Measurements from ENCODE around the gene SLAMF9.

The SLAMF9 gene

GRCh38 chr1:159953536-159954515 lies at the start of gene SLAMF9:
TSS of gene SLAMF9 (minus strand) at chr1:159954237. CDS start at chr1:159954137, 100 bp downstream.
- in situ Hi-C loops (cut with HindIII; ENCODE audit: low sequenced_read_pairs): no loop called here

GRCh38 chr1:160001440-160001839 lies 47.4 kb upstream of the SLAMF9 start:
- in situ Hi-C loops (cut with HindIII; ENCODE audit: low sequenced_read_pairs): loop anchor here (25.0 kb wide), 1 partner anchor 214 kb away; the partner anchor contains the start of gene DUSP23

- in situ Hi-C loops (cut with HindIII; ENCODE audit: low sequenced_read_pairs): no loop called here
These were observed 45.2 kb upstream of the SLAMF9 start for GRCh38 chr1:159999204-159999603.

DNA sequence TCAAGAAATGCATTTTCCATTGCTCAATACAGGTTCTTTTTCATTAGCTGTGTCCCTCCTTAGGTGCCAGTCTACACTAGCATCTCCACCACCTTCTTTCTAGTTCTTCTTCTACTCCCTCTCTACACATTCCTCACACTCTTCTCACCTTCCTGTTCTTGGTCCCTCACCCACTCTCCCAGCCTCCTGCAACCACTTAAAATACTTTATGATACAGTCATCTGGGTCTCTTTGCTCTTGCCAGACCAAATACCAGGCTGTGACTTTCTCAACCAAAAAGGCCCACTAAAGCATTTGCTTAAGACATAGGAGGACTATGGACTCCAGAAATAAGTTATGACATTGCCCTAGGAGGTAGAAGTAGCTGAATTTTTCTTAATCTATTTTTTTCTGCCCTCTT lies 42.6 kb upstream of the SLAMF9 start:
- in situ Hi-C loops (cut with HindIII; ENCODE audit: low sequenced_read_pairs): no loop called here

GRCh38 chr1:159994896-159995295 lies 40.9 kb upstream of the SLAMF9 start:
- in situ Hi-C loops (cut with HindIII; ENCODE audit: low sequenced_read_pairs): no loop called here

GRCh38 chr1:159993911-159994310 lies 39.9 kb upstream of the SLAMF9 start:
- in situ Hi-C loops (cut with HindIII; ENCODE audit: low sequenced_read_pairs): no loop called here

DNA sequence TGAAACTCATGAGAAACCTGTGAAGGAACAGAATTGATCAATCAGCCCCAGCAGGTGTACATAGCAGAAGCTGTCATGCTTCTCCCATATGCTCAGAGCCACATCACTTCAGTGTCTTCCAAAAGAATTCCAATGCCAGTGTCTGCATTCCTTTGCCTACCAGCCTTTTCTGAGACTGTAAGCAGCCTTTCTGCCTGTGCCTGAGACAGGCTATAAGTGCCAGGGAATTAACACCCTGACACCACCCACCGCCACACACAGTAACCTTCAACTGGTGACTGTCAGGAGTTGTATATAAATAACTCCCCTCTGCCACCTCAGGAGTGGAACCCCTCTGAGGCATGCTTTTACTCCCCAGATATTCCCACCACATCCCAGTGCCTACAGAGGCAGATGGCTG lies 38.1 kb upstream of the SLAMF9 start:
- in situ Hi-C loops (cut with HindIII; ENCODE audit: low sequenced_read_pairs): no loop called here

DNA sequence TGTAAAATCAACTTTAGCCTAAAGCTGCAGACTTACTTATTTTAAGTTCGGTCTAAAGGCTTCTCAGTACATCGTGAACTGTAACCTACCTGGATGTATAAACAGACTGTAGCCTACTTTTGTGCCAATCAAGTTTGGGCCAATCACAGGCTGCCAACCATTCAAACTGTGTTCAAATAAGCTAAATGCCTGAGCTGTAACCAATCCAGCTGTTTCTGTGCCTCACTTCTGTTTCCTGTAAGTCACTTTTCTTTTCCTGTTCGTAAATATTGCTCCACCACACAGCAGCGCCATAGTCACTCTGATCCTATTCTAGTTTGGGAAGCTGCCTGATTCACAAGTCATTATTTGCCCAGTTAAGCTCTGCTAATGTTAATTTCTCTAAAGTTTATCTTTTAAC lies 37.5 kb upstream of the SLAMF9 start:
- in situ Hi-C loops (cut with HindIII; ENCODE audit: low sequenced_read_pairs): no loop called here

DNA sequence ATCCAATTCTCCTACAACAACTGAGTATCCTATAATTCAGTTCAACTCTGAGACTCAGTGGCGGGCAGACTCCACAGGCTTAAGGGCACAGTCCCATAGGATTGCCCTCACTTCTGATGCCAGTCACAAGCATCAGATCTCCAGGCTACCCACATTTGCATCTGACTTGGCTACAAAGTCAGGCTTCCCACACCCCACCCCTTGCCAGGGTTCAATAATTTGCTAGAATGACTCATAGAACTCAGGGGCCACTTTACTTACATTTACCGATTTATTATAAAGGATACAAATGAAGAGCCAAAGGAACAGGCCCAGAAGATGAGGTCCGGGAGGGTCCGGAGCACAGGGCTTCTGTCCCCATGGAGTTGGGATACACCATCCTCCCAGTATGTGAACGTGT lies 36.0 kb upstream of the SLAMF9 start:
- in situ Hi-C loops (cut with HindIII; ENCODE audit: low sequenced_read_pairs): no loop called here

DNA sequence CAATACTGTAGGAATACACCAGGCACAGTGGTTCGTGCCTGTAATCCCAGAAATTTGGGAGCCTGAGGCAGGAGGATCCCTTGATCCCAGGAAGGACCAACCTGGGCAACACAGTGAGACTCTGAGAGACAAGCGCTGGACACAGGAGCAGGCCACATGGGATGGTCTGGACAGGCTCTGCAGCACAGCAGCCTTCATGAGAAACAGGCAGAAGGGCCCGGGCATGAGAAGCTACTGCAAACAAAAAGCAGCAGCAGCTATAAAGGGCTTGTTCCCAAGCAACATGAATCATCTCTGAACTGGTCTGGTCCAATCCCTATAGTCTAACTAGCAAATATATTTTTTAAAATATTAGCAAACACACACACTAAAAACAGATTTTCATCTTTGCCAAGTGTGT lies 35.5 kb upstream of the SLAMF9 start:
- in situ Hi-C loops (cut with HindIII; ENCODE audit: low sequenced_read_pairs): no loop called here

- in situ Hi-C loops (cut with HindIII; ENCODE audit: low sequenced_read_pairs): no loop called here
These were observed 34.0 kb upstream of the SLAMF9 start for GRCh38 chr1:159988006-159988405.

- in situ Hi-C loops (cut with HindIII; ENCODE audit: low sequenced_read_pairs): no loop called here
These were observed 33.1 kb upstream of the SLAMF9 start for GRCh38 chr1:159987186-159987585.

GRCh38 chr1:159986531-159986930 lies 32.5 kb upstream of the SLAMF9 start:
- in situ Hi-C loops (cut with HindIII; ENCODE audit: low sequenced_read_pairs): no loop called here

DNA sequence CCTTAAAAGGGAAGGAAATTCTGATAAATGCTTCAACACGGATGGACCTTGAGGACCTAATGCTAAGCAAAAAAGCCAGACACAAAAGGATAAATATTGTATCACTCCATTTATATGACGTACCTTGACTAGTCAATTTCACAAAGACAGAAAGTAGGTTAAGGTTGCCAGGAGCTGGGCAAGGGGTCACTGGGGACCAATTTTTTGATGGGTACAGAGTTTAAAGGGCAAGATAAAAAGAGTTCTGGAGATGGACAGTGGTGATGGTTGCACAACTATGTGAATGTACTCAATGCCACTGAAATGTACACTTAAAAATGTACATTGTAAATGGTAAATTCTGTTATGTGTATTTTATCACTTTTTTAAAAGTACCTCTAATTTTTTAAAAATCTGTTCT lies 32.1 kb upstream of the SLAMF9 start:
- in situ Hi-C loops (cut with HindIII; ENCODE audit: low sequenced_read_pairs): no loop called here

- in situ Hi-C loops (cut with HindIII; ENCODE audit: low sequenced_read_pairs): no loop called here
These were observed 31.4 kb upstream of the SLAMF9 start for GRCh38 chr1:159985473-159985872.

DNA sequence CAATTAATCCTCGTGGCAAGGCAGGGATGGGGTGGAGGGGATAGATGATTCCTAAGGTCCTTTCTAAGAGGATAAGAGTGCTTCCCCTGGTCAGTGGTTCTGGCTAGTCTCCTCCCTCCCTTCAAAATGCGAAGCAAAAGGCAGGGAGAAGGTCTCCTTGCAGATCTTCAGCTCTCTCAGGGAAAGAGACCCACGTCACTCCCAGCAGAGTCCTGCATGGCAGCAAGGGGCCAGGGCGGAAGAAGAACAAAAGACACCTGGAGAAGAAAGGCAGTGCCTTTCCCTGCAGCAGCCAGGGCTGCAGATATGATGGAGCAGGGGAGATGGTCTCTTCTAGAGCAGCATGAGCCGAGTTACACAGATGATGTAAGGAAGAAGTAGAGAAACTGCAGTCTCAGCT lies 29.6 kb upstream of the SLAMF9 start:
- in situ Hi-C loops (cut with HindIII; ENCODE audit: low sequenced_read_pairs): loop anchor here (5.0 kb wide), 1 partner anchor 36 kb away; the partner anchor contains the start of gene IGSF9

DNA sequence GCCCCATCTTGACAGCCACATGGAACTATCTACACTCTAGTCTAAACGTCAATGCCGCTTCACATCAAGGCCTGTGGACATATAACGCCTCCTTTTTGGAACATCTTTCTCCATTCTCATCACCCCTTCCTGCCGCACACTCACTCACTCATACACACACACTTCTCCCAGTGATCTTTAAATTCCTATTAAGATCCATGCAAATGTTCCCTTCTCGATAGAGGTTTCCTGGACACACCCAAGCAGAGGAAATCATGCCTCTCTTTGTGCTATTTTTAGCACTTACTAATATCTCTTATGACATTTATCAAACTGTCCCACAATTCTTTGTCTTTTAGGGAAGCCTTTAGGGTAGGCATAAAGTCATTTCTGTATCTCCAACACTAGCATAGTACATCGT lies 28.2 kb upstream of the SLAMF9 start:
- in situ Hi-C loops (cut with HindIII; ENCODE audit: low sequenced_read_pairs): loop anchor here (5.0 kb wide), 1 partner anchor 35 kb away; the partner anchor contains the start of gene IGSF9

- in situ Hi-C loops (cut with HindIII; ENCODE audit: low sequenced_read_pairs): loop anchor here (5.0 kb wide), 1 partner anchor 34 kb away; the partner anchor contains the start of gene IGSF9
These were observed 27.5 kb upstream of the SLAMF9 start for GRCh38 chr1:159981351-159982055.

- in situ Hi-C loops (cut with HindIII; ENCODE audit: low sequenced_read_pairs): loop anchor here (5.0 kb wide), 1 partner anchor 33 kb away; the partner anchor contains the start of gene IGSF9
These were observed 26.7 kb upstream of the SLAMF9 start for GRCh38 chr1:159980786-159981185.

- in situ Hi-C loops (cut with HindIII; ENCODE audit: low sequenced_read_pairs): loop anchor here (5.0 kb wide), 1 partner anchor 33 kb away; the partner anchor contains the start of gene IGSF9
These were observed 26.0 kb upstream of the SLAMF9 start for GRCh38 chr1:159980076-159980475.

DNA sequence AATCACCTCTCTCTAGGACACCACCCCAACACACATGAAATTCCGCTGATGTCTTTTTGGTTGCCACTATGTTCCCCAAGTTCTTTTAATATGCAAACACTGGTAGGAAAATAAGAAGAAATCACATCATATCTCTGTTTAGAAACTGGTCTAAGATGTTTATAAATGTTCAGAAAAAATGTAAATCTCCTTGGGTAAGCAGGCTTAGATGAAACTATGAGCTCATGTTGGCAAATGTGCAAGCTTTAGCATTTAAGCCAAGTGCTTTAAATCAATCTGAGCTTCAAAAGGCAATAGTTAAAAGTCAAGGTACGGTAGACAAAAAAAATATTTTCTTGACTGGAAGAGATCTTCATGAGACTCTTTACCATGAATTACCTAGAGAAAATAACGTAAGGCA lies 25.2 kb upstream of the SLAMF9 start:
- in situ Hi-C loops (cut with HindIII; ENCODE audit: low sequenced_read_pairs): no loop called here

GRCh38 chr1:159978107-159978398 lies 24.0 kb upstream of the SLAMF9 start:
- in situ Hi-C loops (cut with HindIII; ENCODE audit: low sequenced_read_pairs): no loop called here

All from endothelial cell of hepatic sinusoid (primary cell).